NCI-H1105 treated with DMSO at 0.1 percent for 48 hours (cell line): ENCODE data around the gene FOXK2.
"Not testable (repeated sequence)": the region's sequence is repeated elsewhere in the genome, so short reads cannot be mapped to it uniquely, and the experiment has no call there.

Experiments used
- DNase-seq: peaks from one replicate; lab custom pipeline; 2025; lab: John Stamatoyannopoulos, UW

The FOXK2 gene

DNA sequence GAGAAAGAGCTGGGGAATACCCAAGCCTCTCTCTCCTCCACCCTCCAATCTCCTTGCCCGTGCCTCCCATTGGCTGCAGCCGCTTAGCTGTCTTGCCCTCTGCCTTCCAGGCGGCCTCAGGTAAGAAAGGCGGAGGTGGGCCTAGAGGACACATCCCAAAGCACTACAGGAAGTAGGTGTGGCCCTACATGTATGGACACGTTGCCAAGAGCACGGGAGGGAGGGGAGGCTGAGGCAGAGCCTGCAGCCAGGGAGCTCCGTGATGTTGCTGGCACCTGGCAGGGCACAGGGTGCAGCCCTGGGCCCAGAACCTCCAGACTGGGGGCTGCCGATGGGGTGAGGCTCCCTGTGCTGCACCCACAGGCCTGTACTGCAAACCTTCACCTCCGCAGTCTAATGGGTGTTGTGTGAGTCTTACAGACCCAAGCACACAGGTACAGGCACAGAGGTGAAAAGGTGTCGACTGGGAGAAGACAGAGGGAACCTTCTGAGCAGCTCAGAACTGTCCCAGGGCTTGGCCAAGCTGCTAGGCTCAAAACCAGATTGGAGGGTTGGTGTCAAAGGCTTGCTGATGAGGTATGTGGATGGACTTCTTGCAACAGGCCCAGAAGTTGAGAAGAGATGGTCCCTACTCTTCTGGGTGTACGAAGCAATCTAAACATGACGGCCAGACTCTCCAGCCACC is 23.5 kb upstream of the FOXK2 start:
- DNase-seq = peak; percentile 8

DNA sequence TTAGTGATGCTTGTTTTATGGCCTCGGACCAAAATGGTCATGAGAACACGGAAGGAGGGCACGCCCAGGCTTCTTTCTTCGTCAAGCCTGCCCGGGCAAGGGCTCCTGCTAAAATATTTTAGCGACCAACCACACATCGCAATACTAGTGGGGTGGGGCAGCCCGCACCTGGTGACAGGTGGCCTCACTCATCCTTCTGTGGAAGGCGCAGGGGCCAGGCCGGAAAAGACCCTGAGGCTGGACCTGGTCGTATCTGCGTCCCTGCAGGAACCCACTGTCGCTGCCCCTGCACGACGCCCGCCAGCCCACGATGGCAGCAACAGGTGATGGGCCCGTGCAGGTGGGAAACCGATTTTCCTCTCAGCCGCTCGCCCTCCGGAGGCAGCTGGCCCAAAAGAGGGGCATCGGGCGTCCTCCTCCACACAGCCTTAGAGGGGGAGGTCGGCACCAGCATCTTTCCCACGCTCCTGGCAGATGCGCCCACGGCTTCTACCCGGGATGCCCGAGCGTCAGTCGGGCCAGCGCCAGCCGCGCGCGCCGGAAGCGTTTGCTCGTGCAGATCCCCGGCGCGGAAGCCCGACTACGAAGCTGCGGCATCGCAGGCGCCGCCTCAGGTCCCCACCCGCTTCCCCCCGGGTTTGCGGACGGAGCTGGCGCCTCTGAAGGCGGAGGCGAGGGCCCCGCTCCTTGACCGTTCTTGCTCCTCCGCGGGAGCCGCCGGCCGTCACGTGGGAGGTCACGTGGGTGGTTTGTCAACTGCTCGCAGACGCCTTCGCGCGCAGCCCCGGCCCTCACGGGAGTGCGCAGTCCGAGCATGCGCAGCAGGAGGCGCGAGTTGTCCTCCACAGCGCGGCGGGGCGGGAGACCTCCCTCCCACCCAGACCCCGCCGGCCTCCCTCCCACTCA is 22.8 kb upstream of the FOXK2 start:
- DNase-seq = peak; percentile 90

DNA sequence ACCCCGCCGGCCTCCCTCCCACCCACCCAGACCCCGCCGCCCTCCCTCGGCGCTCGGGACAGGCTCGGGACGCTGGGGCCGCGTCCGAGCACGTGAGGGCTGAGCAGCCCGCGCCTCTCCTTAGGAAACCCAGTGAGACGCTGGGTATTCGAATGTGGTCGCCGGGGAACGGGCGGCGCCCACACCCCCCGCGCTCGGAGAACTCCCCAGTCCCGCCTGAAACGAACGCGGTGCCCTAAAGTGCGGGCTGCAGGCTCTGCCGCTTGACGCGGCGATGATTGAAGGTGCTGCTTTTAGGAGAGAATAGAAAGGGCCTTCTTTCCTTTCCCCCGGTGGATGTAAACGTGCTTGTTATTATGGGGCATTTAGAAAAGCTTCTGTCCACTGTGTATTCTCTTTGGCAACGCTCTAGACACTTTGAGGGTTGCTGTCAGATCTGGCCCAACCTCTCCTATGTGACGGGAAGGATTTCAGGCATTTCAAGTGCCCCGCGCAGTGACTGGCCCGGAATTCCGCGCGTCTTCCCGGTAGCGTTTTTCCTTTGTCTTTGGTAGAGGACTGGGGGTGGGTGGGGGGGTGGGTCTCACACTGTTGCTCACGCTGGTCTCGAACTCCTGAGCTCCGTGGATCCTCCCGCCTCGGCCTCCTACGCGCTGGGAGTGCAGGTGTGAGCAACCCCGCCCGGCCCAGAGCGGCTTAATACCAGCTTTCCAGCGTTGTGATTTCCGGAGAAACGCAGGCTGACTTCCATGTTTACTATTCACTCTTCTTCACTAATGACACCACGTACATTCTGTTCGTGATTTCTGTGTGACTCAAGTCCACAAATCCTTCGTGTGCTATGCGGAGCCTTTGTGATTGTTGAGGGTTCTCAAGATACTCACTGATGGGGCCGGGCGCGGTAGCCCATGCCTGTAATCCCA is 21.8 kb upstream of the FOXK2 start:
- peak; percentile 33 for DNase-seq

- no peak for DNase-seq
These were observed 17.3 kb upstream of the FOXK2 start for GRCh38 chr17:82502207-82502606.

DNA sequence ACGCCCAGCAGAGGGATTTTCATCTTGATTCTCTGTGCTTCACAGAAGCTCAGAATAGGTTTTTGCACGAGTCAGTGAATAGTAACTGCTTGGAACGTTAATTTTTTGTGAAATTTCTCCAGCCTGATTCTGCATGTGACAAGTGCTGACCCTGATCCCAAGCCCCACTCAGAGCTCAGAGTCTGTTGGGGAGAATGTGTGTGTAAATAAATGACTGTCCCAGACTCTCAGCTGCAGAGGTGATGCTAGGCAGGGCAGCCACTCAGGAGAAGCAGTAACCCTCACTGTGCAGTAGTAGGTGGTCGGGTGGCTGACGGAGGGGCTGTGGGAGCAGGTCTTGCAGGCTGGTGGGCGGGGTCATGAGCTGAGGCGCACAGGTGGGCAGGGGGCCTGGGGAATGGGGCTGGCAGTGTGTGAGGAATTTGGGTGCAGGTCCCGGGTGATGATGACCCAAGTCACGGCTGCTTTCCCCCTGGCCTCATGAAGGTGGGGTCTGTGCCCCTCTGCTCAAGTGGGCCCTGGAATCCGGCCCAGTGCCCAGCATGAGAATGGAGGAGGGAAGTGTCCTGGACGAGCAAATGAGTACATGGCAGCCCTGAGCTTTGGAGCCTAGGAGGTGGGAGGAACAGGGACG is 16.3 kb upstream of the FOXK2 start:
- no peak for DNase-seq

DNA sequence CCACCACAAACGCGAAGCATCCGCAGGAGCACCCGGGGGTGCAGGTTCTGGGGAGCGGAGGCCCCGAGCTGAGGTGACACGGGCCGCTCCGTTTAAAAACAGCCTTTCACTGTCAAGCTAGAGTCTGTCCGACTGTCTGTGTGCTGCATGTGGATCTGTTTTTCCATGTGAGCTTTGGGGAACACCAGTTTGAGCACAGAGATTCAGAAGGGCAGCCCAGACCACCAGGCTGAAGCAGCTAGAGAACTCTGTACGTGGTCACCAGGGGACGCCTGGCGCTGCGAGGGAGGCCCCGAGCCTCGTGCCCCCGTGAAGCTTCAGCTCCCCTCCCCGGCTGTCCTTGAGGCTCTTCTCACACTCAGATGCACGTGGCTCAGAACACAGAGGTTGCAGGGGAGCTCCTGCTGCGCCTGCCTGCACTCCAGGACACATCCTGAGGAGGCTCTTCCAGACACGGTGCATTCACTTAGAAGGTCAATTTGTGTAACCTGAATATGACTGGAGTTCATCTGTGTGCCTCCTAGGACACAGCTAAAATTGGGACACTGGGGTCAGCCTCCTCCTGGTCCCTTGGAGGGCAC is 15.7 kb upstream of the FOXK2 start:
- no peak for DNase-seq

- DNase-seq = no peak
These were observed 14.2 kb upstream of the FOXK2 start for GRCh38 chr17:82505296-82505695.

GRCh38 chr17:82506402-82506801 is 13.1 kb upstream of the FOXK2 start:
- not testable (repeated sequence) for DNase-seq

DNA sequence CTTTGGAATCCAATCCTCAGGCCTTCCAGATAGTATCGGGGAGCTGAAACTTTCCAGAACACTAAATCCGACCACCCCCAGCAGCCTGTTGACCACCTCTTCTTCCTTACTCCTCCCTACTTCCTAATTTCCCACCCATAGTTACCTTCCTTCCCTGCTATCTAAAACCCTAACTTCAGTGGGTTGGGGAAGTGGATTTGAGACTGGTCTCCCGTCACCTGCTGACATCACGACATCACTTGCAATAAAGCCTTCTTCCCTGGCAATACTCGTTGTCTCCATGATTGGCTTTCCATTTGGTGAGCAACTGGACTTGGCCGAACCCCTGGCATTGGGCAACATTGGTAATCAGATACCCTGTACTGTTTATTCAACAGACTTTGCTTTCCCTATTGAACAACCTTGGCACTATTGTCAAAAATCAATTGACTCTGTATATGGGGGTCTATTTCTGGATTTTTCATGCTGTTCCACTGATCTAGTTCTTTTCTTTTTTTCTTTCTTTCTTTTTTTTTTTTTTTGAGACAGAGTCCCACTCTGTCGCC is 11.8 kb upstream of the FOXK2 start:
- no peak for DNase-seq

DNA sequence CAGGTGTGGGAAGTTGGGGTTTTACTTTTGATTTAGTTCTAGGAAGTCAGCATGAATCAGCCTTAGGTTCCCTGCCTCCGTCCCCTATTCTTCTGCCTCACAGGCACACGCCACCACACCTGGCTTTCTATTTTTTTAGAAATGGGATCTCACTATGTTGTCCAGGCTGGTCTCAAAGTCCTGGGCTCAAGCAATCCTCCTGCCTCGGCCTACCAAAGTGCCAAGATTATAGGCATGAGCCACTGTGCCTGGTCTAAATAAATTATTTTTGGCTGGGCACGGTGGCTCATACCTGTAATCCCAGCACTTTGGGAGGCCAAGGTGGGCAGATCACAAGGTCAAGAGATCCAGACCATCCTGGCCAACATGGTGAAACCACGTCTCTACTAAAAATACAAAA is 7.9 kb upstream of the FOXK2 start:
- not testable (repeated sequence) for DNase-seq

DNA sequence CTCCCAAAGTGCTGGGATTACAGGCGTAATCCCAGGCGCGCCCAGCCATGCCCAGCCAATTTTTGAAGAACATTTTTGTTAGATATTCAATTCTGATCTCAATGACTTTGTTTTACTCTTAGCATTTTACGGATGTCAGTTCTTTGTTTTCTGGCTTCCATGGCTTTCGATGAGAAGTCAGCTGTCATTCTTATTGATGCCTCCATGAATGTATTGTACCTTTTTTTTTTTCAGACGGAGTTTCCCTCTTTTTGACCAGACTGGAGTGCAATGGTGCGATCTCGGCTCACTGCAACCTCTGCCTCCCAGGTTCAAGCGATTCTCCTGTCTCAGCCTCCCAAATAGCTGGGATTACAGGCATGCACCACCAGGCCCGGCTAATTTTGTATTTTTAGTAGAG is 5.7 kb upstream of the FOXK2 start:
- DNase-seq = not testable (repeated sequence)

- no peak for DNase-seq
These were observed 2.2 kb upstream of the FOXK2 start for GRCh38 chr17:82517230-82517865.

DNA sequence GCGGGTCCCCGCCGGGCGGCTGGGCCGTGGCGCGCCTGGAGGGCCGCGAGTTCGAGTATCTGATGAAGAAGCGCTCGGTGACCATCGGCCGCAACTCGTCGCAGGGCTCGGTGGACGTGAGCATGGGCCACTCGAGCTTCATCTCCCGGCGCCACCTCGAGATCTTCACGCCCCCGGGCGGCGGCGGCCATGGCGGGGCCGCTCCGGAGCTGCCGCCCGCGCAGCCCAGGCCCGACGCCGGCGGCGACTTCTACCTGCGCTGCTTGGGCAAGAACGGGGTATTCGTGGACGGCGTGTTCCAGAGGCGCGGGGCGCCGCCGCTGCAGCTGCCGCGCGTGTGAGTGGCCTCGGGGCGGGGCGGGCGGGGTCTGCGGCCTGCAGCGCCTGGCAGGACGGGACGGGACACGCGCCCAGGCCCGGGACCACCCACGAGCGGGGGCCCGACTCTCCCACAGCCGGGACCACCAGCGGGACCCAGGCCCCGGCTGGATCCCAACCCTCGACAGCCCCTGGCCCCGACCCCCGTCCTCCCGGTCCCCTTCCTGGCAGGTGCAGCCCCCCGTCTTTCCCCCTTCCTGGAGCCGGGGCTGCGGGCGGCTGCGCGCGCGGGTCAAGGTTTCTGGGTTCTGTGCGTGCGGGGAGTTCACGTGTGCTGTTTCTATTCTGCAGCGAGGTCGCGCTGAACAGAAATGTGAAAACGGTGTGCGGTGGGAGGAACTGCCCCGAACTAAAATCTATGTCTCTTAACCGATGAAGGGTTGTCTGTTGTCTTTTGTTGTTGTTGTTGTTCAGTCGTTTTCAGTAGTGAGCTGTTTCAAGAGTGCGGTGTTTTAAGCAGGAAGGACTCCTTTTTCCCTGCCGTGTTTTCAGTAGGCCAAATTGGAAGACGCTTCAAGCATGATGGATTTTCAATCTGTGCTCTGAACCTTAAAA is 705 bp downstream of the FOXK2 start:
- DNase-seq = no peak

DNA sequence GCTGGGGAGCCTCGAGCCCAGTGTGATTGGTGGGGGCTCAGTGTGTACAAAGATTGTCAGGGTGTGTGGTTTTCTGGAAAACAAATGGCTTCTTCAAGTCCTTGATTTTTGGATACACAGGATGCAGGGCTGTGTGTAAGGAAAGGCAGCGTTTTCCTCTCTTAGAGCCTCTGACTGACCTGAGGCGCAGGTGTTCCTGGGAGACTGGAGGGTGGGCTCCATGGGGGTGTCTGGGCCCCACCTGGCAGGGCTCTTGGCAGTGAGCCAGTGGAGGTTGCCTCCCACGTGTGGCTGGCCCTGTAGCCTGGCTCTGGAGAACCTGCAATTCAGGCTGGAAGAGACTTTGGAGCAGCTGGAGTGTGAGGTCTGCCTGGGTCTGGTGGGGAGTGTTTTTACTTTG is 5.0 kb downstream of the FOXK2 start:
- DNase-seq = peak; percentile 87

DNA sequence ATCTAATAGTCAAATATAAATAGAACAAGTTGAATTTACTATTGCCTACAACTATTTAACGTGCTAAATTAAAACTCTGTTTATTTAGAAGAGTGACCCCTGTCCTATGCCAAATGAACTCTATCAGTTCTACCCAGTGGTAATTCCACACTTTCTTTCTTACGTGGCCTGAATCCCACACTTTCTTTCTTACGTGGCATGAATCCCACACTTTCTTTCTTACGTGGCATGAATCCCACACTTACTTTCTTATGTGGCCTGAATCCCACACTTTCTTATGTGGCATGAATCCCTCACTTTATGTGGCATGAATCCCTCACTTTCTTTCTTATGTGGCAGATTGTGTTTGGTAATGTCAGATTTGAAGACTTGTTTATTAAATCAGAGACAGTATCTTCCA is 6.2 kb downstream of the FOXK2 start:
- no peak for DNase-seq

DNA sequence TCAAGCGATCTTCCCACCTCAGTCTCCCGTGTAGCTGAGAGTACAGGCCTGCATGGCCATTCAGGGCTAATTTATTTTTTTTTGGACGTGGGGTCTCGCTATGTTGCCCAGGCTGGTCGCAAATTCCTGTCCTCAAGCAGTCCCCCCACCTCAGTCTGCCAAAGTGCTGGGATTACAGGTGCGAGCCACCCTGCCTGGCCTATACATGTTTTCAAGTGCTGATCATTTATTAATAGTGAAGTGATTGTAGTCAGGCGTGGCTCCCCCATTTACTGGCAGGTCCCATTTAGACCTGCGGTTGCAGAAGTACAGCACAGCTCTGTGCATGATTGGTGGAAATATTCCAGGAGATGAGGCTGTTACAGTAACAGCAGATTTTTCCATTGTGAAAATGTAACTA is 8.4 kb downstream of the FOXK2 start:
- no peak for DNase-seq

GRCh38 chr17:82528484-82529265 is 9.1 kb downstream of the FOXK2 start:
- no peak for DNase-seq

GRCh38 chr17:82529914-82530300 is 10.4 kb downstream of the FOXK2 start:
- no peak for DNase-seq

DNA sequence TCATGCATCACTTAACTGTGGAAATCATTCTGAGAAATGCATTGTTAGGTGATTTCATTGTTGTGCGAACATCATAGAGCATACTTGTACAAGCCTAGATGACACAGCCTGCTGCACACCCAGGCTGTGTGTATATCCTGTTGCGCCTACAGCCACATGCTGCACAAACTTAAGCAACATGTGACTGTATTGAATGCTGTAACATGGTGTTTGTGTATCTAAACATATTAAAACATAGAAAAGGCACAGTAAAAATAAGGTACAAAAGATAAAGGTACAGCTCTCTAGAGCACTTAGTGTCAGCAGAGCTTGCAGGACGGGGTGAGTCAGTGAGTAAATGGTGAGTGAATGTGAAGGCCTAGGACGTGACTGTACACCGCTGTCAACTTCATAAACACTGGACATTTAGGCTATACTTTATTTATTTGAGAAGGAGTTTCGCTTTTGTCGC is 11.9 kb downstream of the FOXK2 start:
- DNase-seq = no peak
